Effector memory CD4-positive, alpha-beta T cell (primary cell): ENCODE data around the gene FSCN2.
A peak's percentile ranks its signal among the peaks of the same experiment; 100 is the strongest.

Experiments used
- DNase-seq, 3 donors: peaks; one replicate each; pipeline ENCODE4 v3.0.0-alpha.2; 2020
- H3K27ac ChIP-seq: 2 replicates; pipeline ENCODE4 v1.7.0; 2013; ENCODE audit warnings: mild to moderate bottlenecking, low read length, moderate library complexity; ENCODE audit not compliant: insufficient read depth, poor library complexity, severe bottlenecking
- H3K27me3 ChIP-seq: replicated peaks from 2 replicates; pipeline ENCODE4 v1.7.0; 2013; ENCODE audit warnings: mild to moderate bottlenecking, low read length; ENCODE audit not compliant: insufficient read depth, control insufficient read depth, poor library complexity, severe bottlenecking
- H3K36me3 ChIP-seq: 2 replicates; pipeline ENCODE4 v1.7.0; 2013; ENCODE audit warnings: mild to moderate bottlenecking, low read length, moderate library complexity; ENCODE audit not compliant: control insufficient read depth, insufficient read depth
- H3K4me1 ChIP-seq: 2 replicates; pipeline ENCODE4 v1.7.0; 2013; ENCODE audit warnings: low read length, mild to moderate bottlenecking; ENCODE audit not compliant: control insufficient read depth, insufficient read depth, poor library complexity, severe bottlenecking
- H3K4me3 ChIP-seq: 2 replicates; pipeline ENCODE4 v1.7.0; 2013; ENCODE audit warnings: low read length, low read depth, mild to moderate bottlenecking; ENCODE audit not compliant: insufficient read depth, poor library complexity, severe bottlenecking
- H3K9me3 ChIP-seq: 2 replicates; pipeline ENCODE4 v1.7.0; 2013; ENCODE audit warnings: mild to moderate bottlenecking, low read length, moderate library complexity; ENCODE audit not compliant: control insufficient read depth

The FSCN2 gene

GRCh38 chr17:81536299-81537290, 8.4 kb downstream of the FSCN2 start:
- H3K4me1 ChIP-seq: peaks cover 12% of the 10 kb centered on the region
- H3K27ac ChIP-seq: no peak overlapping the region
- H3K9me3 ChIP-seq: no peaks in the 10 kb centered on the region
- peaks cover 12% of the 10 kb centered on the region for H3K27me3 ChIP-seq
- no peak overlapping the region for H3K4me3 ChIP-seq
- peaks cover 17% of the 10 kb centered on the region for H3K36me3 ChIP-seq
- no peak for DNase-seq

- H3K27me3 ChIP-seq: peaks cover 12% of the 10 kb centered on the region
- no peak overlapping the region for H3K4me3 ChIP-seq
These were observed 9.2 kb downstream of the FSCN2 start for GRCh38 chr17:81537343-81537855.

GRCh38 chr17:81537856-81538555, 9.8 kb downstream of the FSCN2 start:
- DNase-seq: no peak
- H3K9me3 ChIP-seq: no peaks in the 10 kb centered on the region
- no peak overlapping the region for H3K27ac ChIP-seq
- no peak overlapping the region for H3K4me3 ChIP-seq
- peaks cover 21% of the 10 kb centered on the region for H3K36me3 ChIP-seq
- H3K4me1 ChIP-seq: peaks cover 12% of the 10 kb centered on the region
- H3K27me3 ChIP-seq: peaks cover 12% of the 10 kb centered on the region

More at GRCh38 chr17:81537343-81537855, 9.2 kb downstream of the FSCN2 start:
- H3K4me1 ChIP-seq: peaks cover 12% of the 10 kb centered on the region
- H3K27ac ChIP-seq: no peak overlapping the region
- peaks cover 17% of the 10 kb centered on the region for H3K36me3 ChIP-seq
- DNase-seq: peak in 1 of 3 donors; percentile 16
- no peaks in the 10 kb centered on the region for H3K9me3 ChIP-seq

DNA sequence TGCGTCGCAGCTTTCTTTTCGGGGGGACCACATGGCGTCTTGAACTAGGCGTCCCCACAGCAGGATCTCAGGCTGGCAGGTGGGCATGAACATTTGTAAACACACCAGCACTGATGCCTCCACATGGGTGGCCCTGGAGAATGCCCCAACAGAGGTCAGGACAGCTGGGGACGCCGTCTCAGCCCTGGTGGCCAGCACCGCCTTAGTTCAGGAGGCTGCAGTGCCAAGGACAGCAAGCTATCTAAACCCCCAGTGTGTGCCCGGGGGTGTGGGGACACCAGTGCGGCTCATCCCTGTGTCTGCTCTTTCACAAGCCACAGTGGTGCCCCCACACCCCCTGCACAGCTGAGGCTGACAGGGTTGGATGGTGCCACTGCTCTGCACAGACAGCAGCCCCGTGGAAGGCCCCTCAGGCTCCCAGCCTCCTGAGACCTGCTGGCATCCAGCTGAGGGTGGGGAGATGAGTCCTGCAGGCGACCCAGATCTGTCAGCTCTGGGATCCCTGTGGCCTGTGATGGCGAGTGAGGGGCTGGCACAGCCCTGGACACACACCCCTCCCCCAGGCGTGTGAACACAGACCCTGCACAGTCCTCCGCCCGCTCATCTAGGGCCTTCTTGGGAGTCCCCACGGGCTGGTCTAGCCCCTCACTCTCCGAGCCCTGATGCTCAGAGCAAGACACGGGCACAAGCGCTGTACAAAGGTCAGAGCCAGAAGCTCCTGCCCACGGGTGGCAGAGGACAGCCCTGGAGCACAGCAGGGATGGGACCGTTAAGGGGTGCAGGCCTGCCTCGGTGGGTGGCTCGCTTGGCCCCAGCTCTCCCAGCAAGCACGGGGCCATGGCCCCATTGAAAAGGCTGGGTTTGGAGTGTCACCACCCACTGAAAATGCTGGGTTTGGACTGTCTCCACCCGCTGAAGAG, 10.7 kb downstream of the FSCN2 start:
- Histone ChIP-seq H3K27ac (no peak overlapping the region), H3K4me3 (no peak overlapping the region), H3K36me3 (peaks cover 30% of the 10 kb centered on the region), H3K4me1 (peaks cover 12% of the 10 kb centered on the region), H3K9me3 (no peaks in the 10 kb centered on the region), H3K27me3 (peaks cover 12% of the 10 kb centered on the region)
- DNase-seq: no peak

GRCh38 chr17:81539571-81539900, 11.4 kb downstream of the FSCN2 start:
- Histone ChIP-seq H3K27me3 (peaks cover 10% of the 10 kb centered on the region), H3K4me1 (peaks cover 12% of the 10 kb centered on the region), H3K9me3 (no peaks in the 10 kb centered on the region), H3K36me3 (peaks cover 36% of the 10 kb centered on the region), H3K27ac (no peak overlapping the region), H3K4me3 (no peak overlapping the region)
- DNase-seq: no peak

GRCh38 chr17:81539961-81540675, 11.9 kb downstream of the FSCN2 start:
- H3K9me3 ChIP-seq: no peaks in the 10 kb centered on the region
- no peak overlapping the region for H3K4me3 ChIP-seq
- H3K27me3 ChIP-seq: peaks cover 10% of the 10 kb centered on the region
- no peak overlapping the region for H3K27ac ChIP-seq
- peaks cover 36% of the 10 kb centered on the region for H3K36me3 ChIP-seq
- no peak for DNase-seq
- peaks cover 12% of the 10 kb centered on the region for H3K4me1 ChIP-seq

DNA sequence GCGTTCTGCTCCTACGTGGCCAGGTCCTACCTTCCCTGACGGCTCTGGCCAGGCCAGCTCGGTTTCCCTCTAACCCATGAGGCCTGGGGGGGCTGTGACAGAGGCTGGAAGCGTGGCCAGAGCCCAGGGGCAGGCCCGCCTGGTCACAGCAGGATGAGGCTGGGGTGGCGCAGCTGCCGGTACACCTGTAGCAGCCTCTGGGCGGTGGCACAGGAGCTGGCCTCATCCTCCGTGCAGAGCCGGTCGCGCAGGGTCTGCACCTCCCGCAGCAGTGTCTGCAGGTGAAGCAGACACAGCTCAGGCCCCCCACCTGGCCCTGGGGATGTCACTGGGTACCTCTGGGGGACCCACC, 12.5 kb downstream of the FSCN2 start:
- Histone ChIP-seq H3K27ac (no peak overlapping the region), H3K36me3 (peaks cover 40% of the 10 kb centered on the region), H3K4me3 (no peak overlapping the region), H3K27me3 (peaks cover 10% of the 10 kb centered on the region), H3K4me1 (peaks cover 12% of the 10 kb centered on the region), H3K9me3 (no peaks in the 10 kb centered on the region)
- DNase-seq: no peak

- Histone ChIP-seq H3K36me3 (peaks cover 45% of the 10 kb centered on the region), H3K4me1 (peaks cover 12% of the 10 kb centered on the region), H3K27ac (no peak overlapping the region), H3K4me3 (no peak overlapping the region), H3K27me3 (peaks cover 10% of the 10 kb centered on the region), H3K9me3 (no peaks in the 10 kb centered on the region)
- no peak for DNase-seq
These were observed 12.9 kb downstream of the FSCN2 start for GRCh38 chr17:81541123-81541522.
